GM19328 (cell line): ENCODE measurements around the gene ZBTB43.

Experiments used
- ATAC-seq: cut with Tn5 transposase; IDR thresholded peaks from one replicate; pipeline ENCODE4 v1.9.1; 2021; ENCODE audit warnings: mild to moderate bottlenecking, moderate library complexity; ENCODE audit not compliant: unreplicated experiment

ZBTB43 gene

GRCh38 chr9:126882746-126883145 is 77.9 kb downstream of the ZBTB43 start:
- ATAC-seq: no peak

DNA sequence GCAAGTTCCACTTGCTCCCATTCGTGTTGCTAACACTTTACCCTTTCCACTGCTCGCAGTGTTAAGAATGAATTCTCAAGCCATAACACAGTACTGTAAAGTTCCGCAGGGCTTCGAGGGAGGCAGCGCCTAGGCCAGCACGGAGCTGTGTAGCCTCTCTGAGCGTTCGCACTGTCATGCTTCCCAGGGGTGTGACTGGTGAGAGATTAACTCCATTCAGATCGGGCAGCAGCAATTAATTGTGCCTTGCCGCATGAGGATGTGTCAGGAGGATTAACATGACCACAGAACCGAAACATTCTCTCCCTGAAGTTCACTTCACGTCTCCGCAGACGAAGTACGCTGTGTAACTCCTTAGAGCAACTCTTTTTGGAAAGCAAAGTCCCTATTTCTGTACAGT is 78.8 kb downstream of the ZBTB43 start:
- ATAC-seq: no peak

DNA sequence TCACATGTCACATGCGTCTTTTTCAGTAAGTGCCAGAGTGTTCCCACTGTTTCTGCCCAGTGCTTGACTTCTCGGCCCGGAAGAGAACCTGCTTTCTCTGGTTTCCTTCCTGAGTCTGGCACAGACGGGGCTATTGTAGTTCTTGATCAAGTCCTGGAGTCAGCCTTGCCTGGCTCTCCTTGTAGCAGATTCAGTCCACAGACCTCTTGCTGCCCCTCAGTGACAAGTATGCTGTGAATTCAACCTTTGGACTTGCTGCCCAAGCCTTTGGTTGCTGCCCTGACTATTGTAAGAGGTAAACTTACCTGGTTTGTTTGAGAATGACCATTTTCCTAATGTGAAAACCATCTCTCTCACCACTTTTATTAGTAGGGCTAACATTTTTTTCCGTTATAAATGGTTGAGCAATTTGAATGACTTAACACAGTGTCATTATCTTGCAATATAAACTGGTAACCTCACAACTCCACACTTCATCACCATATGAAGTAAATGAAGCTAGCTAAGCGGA is 80.3 kb downstream of the ZBTB43 start:
- no peak for ATAC-seq

DNA sequence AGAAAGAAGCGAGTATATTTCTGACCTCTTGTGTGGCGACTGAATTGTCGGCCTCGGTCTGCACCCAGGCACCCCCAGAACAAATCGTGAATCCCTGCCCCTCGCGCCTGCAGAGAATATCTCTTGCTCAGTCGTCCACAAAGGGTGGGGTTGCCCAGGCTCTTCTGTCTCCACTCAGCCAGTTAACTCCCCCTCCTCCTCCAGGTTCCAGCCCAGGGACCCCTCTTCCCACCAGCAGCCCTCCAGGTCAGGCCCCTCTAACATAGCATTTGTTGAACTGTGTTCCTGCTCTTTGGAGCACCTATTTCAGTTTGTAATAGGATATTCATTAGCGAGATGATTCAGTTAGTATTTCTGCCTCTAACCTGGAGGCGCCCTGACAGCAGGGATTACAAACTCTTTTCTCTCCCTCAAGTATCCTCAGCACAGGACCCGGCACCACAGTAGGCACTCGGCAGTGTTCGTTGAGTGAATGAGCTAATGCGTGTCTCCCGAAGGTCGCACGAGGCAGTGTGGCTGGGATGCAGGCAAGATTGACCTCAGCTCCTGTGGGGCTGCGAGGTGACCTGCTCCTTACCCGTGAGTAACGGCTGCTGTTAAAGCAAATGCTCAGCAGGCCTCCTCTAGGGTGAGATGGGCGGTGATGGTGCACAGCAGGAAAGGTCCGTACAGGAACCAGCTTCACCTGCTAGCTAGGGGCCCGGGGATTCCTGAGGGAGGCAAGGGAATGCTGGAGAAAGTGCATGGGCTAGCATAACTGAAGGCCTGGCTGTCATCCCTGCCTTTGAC is 81.4 kb downstream of the ZBTB43 start:
- no peak for ATAC-seq

DNA sequence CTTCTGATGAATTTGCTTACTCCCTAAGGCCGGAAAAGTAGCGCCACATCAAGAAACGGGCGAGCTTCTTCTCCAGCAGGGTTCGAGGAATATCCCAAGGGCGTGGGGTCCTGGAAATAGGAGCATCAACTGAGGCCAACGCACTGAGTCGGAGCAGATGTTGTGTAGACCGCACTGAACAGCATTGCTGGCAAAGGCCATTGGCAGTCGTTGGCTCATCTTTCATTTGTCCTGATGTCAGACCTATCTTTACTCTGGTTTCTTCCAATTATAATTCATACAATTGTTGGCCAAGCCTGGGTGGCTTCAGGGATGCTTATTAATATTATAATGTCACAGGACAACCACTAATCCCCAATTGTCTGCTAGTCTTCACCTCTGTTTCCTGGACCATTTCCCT is 82.1 kb downstream of the ZBTB43 start:
- no peak for ATAC-seq
